Upper lobe of left lung (tissue), 6 donors: ENCODE measurements around the gene CDPF1. TPM values are rescaled to one million over a fixed set of nuclear protein-coding genes. Genes with fewer than 3 reads are reported as not detected.

Experiments
- ATAC-seq, 2 donors: fragments of 200-7000 bp; cut with Tn5 transposase; one replicate each; pipeline ENCODE4 v1.9.1; 2022; ENCODE audit warnings: mild to moderate bottlenecking in 2 of 2, moderate library complexity in 2 of 2; ENCODE audit not compliant: low FRiP score in 2 of 2
- DNase-seq, 2 donors: peaks; one replicate each; pipeline ENCODE4 v3.0.0-alpha.2; 2019 to 2020
- H3K27ac ChIP-seq, 4 donors: fragments of 200-600 bp; sonication (generic); one replicate each; pipeline ENCODE4 v1.5.1; 2016 to 2019
- H3K27me3 ChIP-seq, 4 donors: fragments of 200-600 bp; sonication (generic); one replicate each; pipeline ENCODE4 v1.5.1; 2017 to 2019
- H3K36me3 ChIP-seq, 4 donors: fragments of 200-600 bp; sonication (generic); one replicate each; pipeline ENCODE4 v1.5.1; 2016 to 2019
- H3K4me1 ChIP-seq, 4 donors: fragments of 200-600 bp; sonication (generic); one replicate each; pipeline ENCODE4 v1.5.1; 2018 to 2019
- H3K4me3 ChIP-seq, 4 donors: fragments of 200-600 bp; sonication (generic); one replicate each; pipeline ENCODE4 v1.5.1; 2017 to 2019; ENCODE audit warnings: mild to moderate bottlenecking in 2 of 4, moderate library complexity in 1 of 4
- H3K9me3 ChIP-seq, 4 donors: fragments of 200-600 bp; sonication (generic); one replicate each; pipeline ENCODE4 v1.5.1; 2018 to 2019
- EP300 ChIP-seq, 4 donors: sonication (generic); formaldehyde crosslinking; IDR thresholded peaks; one replicate each; pipeline ENCODE4 v1.5.1; 2017; ENCODE audit warnings: antibody characterized with exemption in 4 of 4, control low read depth in 2 of 4
- POLR2A ChIP-seq, 4 donors: fragments of 450-650 bp; IDR thresholded peaks; one replicate each; pipeline ENCODE4 v1.5.1; 2016 to 2017; ENCODE audit warnings: antibody characterized with exemption in 4 of 4, mild to moderate bottlenecking in 2 of 4
- POLR2AphosphoS5 ChIP-seq, 2 donors: sonication (generic); formaldehyde crosslinking; IDR thresholded peaks; one replicate each; pipeline ENCODE4 v1.5.1; 2017; ENCODE audit warnings: antibody characterized with exemption in 2 of 2
- WGBS, 2 donors: methylation state at CpG; one replicate each; pipeline ENCODE4 v1.1.5; 2017 to 2018; 5-methylcytosine and 5-hydroxymethylcytosine counted together
- total RNA-seq, 6 donors: library from RNA; depleted of rRNA in 4 of 6; stranded (reverse); fragments of >200 nt in 4 of 6; gene quantifications; one replicate each; pipeline versions ENCODE4 v1.1.0 to v1.2.1, GENCODE V29; 2016 to 2021
- TF ChIP-seq, protein P1 (sequence below), 6 experiments: fragments of 450-650 bp in 4 of 6; fragments of 200-600 bp in 2 of 6; sonication (generic) in 2 of 6; IDR thresholded peaks; one replicate each; pipeline ENCODE4 v1.5.1; 2016 to 2019; ENCODE audit warnings: antibody characterized with exemption in 6 of 6
- donor health status: DM: no; HTN: no; CAD: no; lungs with moderate emphysema.
- donor health status: DM: no; HTN: yes; CAD: no; lungs with severe emphysema.

CDPF1 gene
- total RNA-seq, 6 donors from 2014 or later, result 6.8 to 22.9 (median 11.2) TPM

- Histone ChIP-seq H3K9me3 (no peaks in the 10 kb centered on the region), H3K36me3 (peaks cover 8 to 72% (median 48%) of the 10 kb centered on the region in 4 donors), H3K4me3 (no peak overlapping the region), H3K27me3 (no peaks in the 10 kb centered on the region), H3K27ac (no peak overlapping the region), H3K4me1 (no peaks in the 10 kb centered on the region)
- TF ChIP-seq POLR2AphosphoS5 (IDR thresholded peaks at IDR 0.05) (no peak), EP300 (IDR thresholded peaks at IDR 0.05) (no peak), POLR2A (IDR thresholded peaks at IDR 0.05) (no peak)
- TF ChIP-seq, protein P1, sequence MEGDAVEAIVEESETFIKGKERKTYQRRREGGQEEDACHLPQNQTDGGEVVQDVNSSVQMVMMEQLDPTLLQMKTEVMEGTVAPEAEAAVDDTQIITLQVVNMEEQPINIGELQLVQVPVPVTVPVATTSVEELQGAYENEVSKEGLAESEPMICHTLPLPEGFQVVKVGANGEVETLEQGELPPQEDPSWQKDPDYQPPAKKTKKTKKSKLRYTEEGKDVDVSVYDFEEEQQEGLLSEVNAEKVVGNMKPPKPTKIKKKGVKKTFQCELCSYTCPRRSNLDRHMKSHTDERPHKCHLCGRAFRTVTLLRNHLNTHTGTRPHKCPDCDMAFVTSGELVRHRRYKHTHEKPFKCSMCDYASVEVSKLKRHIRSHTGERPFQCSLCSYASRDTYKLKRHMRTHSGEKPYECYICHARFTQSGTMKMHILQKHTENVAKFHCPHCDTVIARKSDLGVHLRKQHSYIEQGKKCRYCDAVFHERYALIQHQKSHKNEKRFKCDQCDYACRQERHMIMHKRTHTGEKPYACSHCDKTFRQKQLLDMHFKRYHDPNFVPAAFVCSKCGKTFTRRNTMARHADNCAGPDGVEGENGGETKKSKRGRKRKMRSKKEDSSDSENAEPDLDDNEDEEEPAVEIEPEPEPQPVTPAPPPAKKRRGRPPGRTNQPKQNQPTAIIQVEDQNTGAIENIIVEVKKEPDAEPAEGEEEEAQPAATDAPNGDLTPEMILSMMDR (IDR thresholded peaks at IDR 0.05), result no peak
- DNase-seq (no peak), ATAC-seq (no peak)
- WGBS, 2 donors, result 95 to 98% methylated on average over 5 of the region's 5 CpGs
These were observed 29.2 kb downstream of the CDPF1 start for GRCh38 chr22:46220921-46221320.

- H3K36me3 ChIP-seq, result peaks cover 8 to 80% (median 54%) of the 10 kb centered on the region in 4 donors
- no peak overlapping the region for H3K4me3 ChIP-seq
- WGBS, 2 donors, result 82 to 83% methylated on average over 10 of the region's 10 CpGs
- ATAC-seq, result no peak
- H3K9me3 ChIP-seq, result no peaks in the 10 kb centered on the region
- no peak for TF ChIP-seq POLR2AphosphoS5 (IDR thresholded peaks at IDR 0.05)
- TF ChIP-seq EP300 (IDR thresholded peaks at IDR 0.05), result no peak
- TF ChIP-seq POLR2A (IDR thresholded peaks at IDR 0.05), result no peak
- H3K27me3 ChIP-seq, result no peaks in the 10 kb centered on the region
- no peak for DNase-seq
- no peaks in the 10 kb centered on the region for H3K4me1 ChIP-seq
- H3K27ac ChIP-seq, result no peak overlapping the region
These were observed 30.5 kb downstream of the CDPF1 start for GRCh38 chr22:46219636-46220035.

- ATAC-seq (no peak), DNase-seq (peak in 1 of 2 donors; percentile 57)
- Histone ChIP-seq H3K27ac (no peak overlapping the region), H3K9me3 (peaks cover 0 to 5% (median 2%) of the 10 kb centered on the region in 4 donors), H3K4me1 (no peaks in the 10 kb centered on the region), H3K4me3 (no peak overlapping the region), H3K36me3 (peaks cover 3 to 58% (median 38%) of the 10 kb centered on the region in 4 donors), H3K27me3 (no peaks in the 10 kb centered on the region)
- 97 to 98% methylated on average over 28 of the region's 28 CpGs for WGBS, 2 donors
- TF ChIP-seq, protein P1 (IDR thresholded peaks at IDR 0.05), result no peak
- TF ChIP-seq EP300 (IDR thresholded peaks at IDR 0.05), result no peak
These were observed 35.5 kb downstream of the CDPF1 start for GRCh38 chr22:46214616-46215015.

GRCh38 chr22:46214149-46214548, 35.9 kb downstream of the CDPF1 start:
- DNase-seq (peak in 1 of 2 donors; percentile 50), ATAC-seq (no peak)
- Histone ChIP-seq H3K36me3 (peaks cover 3 to 55% (median 35%) of the 10 kb centered on the region in 4 donors), H3K27me3 (no peaks in the 10 kb centered on the region), H3K4me1 (no peaks in the 10 kb centered on the region), H3K9me3 (peaks cover 0 to 9% (median 6%) of the 10 kb centered on the region in 4 donors), H3K27ac (no peak overlapping the region), H3K4me3 (no peak overlapping the region)
- TF ChIP-seq POLR2A (IDR thresholded peaks at IDR 0.05) (no peak), POLR2AphosphoS5 (IDR thresholded peaks at IDR 0.05) (no peak)
- 96% methylated on average over 29 of the region's 29 CpGs for WGBS, 2 donors

GRCh38 chr22:46213052-46213451, 37.0 kb downstream of the CDPF1 start:
- 92 to 96% methylated on average over 4 of the region's 4 CpGs for WGBS, 2 donors
- H3K36me3 ChIP-seq, result peaks cover 3 to 44% (median 25%) of the 10 kb centered on the region in 4 donors

More at GRCh38 chr22:46213052-46213451, 37.0 kb downstream of the CDPF1 start:
- peaks cover 0 to 19% (median 11%) of the 10 kb centered on the region in 4 donors for H3K9me3 ChIP-seq
- no peak overlapping the region for H3K27ac ChIP-seq
- ATAC-seq (no peak), DNase-seq (no peak)
- no peaks in the 10 kb centered on the region for H3K4me1 ChIP-seq
- no peak for TF ChIP-seq POLR2A (IDR thresholded peaks at IDR 0.05)
- no peak for TF ChIP-seq POLR2AphosphoS5 (IDR thresholded peaks at IDR 0.05)
- TF ChIP-seq, protein P1 (IDR thresholded peaks at IDR 0.05), result no peak
- TF ChIP-seq EP300 (IDR thresholded peaks at IDR 0.05), result no peak
- H3K4me3 ChIP-seq, result no peak overlapping the region
- H3K27me3 ChIP-seq, result no peaks in the 10 kb centered on the region
